NCI-H2029 (cell line): ENCODE results near the gene RPLP2.

ENCODE experiments used
- DNase-seq: peaks from one replicate; lab custom pipeline; 2025; lab: John Stamatoyannopoulos, UW

RPLP2 gene

DNA sequence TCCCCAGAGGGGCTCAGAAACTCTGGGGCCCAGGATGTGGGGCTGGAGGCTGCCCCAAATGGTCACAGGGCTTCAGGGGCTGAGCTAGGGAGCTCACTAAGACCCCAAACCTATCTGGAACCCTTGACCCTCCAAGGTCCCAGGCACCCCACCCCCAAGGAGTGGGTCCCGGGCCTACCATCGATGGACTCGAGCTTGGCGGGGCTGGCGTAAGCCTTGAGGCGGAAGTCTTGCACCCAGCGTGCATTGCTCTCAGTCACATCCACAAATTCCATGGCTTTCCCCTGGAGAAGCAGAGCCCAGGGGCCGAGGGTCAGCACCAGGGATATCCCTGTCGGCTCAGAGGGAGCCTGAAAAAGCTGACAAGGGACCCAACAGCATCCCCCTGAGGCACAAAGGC is 35.9 kb upstream of the RPLP2 start:
- DNase-seq, result no peak

GRCh38 chr11:774873-775592 is 34.7 kb upstream of the RPLP2 start:
- no peak for DNase-seq

DNA sequence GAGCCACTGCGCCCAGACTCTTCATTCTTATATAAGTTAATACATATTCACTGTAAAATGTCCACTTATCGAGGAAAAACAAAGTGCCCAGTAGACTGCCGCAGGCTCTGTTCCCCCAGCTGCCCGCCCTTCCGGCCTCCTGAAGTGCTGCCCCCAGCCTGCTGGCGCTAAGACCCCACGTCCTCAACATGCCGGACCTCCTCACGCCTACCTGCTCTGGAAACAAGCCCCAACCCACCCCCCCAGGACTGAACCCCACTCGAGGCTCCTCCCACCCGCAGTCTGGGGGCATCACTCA is 33.6 kb upstream of the RPLP2 start:
- DNase-seq, result no peak

- DNase-seq, result no peak
Observed at GRCh38 chr11:776561-777287, 33.0 kb upstream of the RPLP2 start.

- peak; percentile 75 for DNase-seq
Observed at GRCh38 chr11:777288-778255, 32.2 kb upstream of the RPLP2 start, which contains the start of gene GATD1. Gene GATD1, minus strand, starts transcription at chr11:777487. Its CDS starts 25 bp downstream, at chr11:777462.

DNA sequence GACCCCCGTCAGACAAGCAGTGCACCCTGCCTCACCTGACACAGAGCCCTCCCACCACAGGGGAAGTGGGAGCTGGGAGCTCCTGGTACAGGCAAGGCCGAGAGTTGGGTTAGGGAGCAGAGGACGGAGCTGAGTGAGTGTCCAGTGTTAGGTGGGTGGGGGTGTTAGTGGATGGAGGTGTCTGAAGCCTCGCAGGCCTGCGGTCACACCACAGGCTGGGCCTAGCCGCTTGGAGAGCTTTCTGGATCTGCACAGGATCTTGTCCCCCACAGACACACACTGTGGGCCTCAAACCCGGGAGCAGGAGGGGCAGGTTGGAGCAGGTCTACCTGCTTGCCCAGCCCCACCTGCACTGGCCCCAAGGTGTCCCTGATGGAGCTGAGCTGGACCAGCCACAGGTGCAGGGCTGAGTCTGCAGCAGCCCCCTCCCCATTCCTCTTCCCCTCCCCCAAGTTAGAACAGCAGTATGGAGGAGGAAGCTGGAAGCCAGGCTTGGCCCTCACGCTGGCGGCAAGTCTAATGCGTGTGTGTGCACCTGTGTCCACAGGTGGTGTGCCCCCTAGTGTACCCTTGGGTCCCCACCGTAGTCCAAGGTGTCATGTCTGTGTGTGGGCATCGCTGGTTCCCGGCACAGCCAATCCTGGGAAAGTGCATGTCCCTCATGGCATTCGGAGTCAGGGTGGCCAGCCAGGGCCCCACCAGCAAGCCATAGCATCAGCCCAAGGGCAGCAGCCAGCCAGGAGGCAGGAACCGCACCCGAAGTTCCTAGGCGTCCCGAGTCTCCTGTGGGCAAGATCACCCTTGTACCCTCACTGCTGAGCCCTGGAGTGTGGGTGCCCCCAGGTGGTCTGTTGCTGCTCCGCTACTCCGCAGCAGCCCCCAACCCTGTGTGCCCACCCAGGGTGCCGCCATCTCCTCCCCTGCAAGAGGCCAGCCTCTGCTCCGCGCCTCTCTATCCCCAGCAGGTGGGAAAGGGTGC is 30.5 kb upstream of the RPLP2 start:
- DNase-seq, result no peak

DNA sequence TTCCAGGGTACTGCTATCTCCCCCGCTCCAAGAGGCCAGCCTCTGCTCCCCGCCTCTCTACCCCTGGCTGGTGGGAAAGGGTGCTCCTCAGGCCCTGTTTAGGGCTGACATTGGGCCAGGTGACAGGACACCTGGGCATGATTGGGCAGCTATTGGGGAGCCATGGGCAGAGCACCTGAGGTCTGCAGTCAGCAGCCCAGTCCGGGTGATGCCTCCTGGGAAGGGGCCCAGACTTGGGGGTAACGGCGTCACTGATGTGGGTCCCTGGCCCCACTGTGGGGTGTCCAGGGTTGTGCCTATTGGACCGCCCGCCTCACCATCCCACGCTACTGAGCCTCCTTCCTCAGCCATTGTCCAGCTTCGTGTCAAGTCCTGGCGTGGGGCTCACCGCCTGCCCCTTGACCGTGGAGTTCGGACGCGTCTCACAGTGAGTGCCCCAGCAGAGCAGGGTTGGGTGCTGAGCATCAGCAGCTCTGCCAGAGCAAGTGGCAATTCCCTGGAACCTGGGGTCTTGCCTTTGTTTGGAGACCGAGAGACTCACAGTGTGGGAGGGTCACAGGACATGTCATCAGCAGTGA is 29.7 kb upstream of the RPLP2 start:
- DNase-seq, result no peak

GRCh38 chr11:782264-783174 is 27.2 kb upstream of the RPLP2 start:
- DNase-seq, result no peak

- peak; percentile 90 for DNase-seq
Observed at GRCh38 chr11:783581-784015, 26.2 kb upstream of the RPLP2 start.

DNA sequence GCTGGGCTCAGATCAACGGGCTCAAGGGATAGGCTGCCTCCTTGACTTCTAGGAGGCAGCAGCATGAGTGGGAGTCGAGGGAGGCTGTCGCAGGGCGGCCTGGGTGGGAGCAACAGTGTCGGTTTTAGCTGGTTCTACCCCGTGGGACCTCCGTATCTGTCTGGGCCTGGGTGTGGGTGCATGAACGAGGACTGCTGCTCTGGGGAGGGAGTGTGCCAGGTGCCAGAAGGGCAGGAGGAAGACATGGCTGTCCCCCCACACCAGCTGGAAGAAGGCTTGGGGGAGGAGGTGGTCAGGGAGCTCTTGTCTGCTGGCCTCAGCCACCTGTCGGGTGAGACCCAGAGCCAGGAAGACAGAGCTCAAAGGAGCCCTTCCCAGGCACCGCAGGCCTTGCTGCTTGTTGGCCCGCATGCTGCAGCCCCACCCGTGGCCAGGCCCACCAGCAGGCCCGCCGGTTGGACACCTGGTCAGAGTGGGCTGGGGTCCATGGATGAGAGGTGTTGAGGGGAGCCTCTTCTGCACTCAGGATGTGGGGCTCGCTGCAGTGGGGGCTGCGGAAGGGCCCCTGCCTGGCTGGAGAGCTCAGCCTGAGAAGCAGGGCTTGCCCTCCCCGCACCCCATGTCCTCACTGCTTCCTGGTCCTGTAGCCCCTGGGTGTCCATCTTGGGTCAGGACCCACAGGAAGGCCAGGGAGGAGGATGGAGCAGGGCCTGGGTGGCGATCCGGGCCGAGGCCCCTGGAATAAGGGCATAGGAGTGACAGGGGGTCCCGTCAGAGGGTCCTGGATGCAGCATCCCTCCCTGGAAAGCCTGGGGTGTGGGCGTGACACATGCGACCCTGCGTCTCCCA is 23.3 kb upstream of the RPLP2 start:
- DNase-seq, result no peak

DNA sequence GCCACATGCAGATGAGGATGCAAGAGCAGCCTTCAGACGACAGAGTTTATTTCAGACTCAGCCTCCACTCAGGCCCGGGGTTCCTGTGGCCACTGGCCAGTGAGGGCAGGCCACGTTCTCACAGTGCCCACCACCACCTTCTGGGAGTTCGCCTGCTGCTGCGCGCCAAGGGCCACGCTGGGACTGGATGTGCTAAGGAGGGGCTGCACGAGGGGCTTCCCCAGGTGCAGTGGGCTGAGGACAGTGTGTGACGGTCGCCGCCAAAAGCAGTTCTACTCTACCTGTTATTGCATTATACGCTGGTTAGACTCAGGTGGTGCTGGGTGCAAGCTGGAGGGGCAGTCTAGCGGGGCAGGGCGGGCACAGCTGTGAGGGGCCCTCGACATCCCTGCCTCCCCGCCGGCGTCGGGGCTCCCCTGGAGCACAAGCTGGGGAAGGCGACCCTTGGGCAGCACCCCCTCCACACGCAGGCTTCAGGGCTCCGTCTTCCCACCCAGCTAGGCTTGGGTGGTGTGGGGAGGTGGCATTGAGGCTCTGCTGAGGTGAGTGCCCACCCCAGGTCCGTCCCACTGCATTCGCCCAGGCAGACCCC is 22.6 kb upstream of the RPLP2 start:
- DNase-seq, result no peak

DNA sequence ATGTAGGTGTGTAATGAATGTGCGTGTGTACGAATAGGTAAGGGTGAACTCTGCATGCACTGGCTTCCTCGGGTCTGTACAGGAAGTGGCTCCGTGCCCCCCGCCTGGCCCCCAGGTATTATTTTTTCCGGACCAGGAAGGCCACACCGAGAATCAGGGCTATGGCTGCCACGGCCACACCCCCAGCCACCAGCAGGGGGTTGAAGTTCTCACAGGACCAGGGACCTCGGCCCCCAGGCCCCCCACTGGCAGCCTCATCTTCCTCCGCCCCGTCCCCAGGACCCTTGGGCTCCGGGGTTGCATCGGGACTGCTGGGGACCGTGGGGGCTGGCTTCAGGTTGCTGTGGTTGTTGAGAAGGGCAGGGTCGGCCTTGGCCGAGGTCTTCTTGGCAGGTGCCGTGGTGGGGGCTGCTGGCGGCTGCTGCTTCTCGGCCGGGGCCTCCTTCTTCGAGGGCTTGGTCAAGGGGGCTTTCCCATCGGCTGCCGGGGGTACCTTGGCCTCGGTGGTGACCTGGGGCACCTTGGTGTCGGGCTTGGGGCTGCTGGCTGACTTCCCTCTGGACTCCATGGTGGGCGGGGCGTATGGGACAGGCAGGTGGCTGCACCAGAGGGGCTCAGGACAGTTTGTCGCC is 21.6 kb upstream of the RPLP2 start:
- DNase-seq, result no peak

DNA sequence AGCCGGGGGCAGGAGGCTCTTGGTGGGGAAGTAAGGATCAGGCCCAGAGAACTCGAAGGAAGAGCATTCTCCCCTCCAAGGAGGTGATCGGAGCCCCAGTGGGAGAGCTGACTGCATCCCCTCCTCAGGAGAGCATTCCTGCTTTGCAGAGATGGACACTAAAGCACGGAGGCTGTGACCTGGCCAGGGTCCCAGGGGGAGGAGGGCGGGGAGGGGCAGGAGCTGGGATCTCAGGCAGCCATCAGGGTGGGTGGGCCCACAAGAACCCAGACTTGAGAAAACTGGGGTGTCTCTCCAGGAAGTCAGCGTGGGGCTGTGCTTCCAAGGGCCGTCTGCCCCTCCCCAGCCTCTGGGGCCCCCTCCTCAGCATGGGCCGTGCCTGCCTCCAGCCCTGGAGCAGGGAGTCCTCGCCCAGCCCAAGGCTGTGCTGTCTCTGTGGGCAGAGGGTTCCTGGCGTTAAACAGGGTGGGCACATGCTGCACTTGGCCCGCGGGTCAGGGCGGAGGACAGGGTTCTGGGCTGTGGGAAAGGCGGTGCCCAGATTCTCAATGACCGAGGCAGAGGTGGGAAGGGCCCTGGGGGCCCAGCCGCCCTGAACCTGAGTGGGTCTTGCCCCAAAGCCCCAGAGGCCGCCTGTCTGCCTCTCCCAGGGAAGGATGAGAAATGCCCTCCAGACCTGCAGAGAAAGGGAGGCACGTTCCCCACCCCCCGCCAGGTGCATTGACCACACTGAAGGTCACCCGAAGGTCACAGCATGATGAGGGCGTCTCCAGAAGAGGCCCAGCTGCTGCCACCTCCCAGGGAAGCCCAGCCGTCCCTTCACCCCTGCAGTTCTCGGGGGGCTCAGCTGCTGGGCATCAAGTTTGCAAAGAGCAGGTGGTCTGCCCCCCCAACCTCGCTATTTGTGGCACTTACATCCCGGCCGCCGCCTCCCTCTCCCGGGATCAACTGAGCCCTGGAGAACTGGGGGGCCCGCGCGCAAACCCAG is 20.5 kb upstream of the RPLP2 start:
- no peak for DNase-seq

DNA sequence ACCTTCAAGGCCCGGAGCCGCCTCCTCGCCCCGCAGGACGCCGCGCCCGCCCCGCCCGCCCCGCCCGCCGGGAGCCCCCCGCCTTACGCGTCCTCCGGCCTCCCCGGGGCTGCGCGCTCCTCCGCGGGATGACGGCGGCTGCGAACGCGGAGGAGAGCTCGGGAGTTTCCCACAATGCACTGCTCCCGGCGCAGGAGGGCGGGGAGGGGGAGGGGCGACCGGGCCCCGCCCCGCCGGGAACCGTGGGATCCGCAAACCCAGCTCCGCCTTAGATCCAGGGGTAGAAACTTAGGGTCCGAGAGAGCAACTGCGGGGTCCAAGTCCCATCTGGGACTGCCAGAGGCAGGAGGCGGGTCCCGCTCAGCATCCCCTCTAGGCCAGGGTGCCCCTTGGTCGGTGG is 19.8 kb upstream of the RPLP2 start, which contains the start of gene CEND1:
Gene CEND1, minus strand, starts transcription at position 148 of the 400 bp plus-strand sequence. CDS start 1,514 bp downstream, outside the sequence.
- DNase-seq, result no peak

DNA sequence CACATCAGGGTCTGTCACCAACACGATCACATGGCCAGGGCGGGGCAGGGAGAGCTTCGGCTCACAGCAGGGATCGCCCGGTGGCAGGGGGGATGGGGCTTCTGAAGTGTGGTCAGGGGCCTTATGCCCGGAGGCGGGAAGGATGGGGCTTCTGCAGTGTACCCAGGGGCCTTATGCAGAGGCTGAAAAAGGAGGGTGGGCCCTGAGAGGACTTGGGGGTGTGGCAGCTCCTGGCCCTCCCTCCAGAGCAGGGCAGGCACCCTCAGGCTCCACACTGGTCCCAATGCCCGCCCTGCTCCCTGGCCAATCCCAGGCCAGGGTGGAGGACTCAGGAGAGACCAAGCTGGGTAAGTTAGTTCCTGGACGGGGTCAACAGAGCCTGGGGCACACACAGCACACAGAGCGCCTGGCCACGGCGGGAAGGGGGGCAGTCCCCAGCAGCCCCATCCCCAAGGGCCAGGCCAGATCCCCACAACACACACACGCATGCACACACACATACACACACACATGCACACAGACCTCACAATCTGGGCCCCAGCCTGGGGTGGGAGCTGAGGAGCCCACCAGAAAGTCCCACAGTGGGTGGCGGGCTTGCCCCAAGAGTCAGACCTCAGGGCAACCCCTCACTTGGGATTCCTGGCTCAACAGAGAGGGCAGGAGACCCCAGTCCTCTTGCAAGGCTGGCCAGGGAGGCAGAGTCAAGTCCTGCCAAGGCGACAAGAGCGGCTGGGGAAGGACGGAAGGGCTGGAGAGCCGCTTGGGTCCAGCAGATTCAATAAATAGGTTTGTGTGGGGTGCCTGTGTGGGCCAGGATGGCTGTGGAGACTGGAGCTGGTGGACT is 18.8 kb upstream of the RPLP2 start:
- DNase-seq, result no peak
